GM12874 (cell line): ENCODE data around the gene SLC34A1.

Source experiments
- CTCF ChIP-seq: IDR thresholded peaks from 2 replicates; pipeline ENCODE4 v1.5.1; 2011; ENCODE audit warnings: low read depth, mild to moderate bottlenecking, control low read depth, low read length, moderate library complexity; ENCODE audit not compliant: insufficient read depth

Gene SLC34A1

GRCh38 chr5:177339107-177339638 is 45.1 kb upstream of the SLC34A1 start:
- no peak for TF ChIP-seq CTCF

- TF ChIP-seq CTCF: no peak
These were observed 40.5 kb upstream of the SLC34A1 start for GRCh38 chr5:177343777-177344176.

- no peak for TF ChIP-seq CTCF
These were observed 39.3 kb upstream of the SLC34A1 start for GRCh38 chr5:177344891-177345290.

- no peak for TF ChIP-seq CTCF
These were observed 37.4 kb upstream of the SLC34A1 start for GRCh38 chr5:177346820-177347219.

- TF ChIP-seq CTCF: no peak
These were observed 36.5 kb upstream of the SLC34A1 start for GRCh38 chr5:177347699-177348098.

GRCh38 chr5:177349362-177349647 is 34.9 kb upstream of the SLC34A1 start:
- TF ChIP-seq CTCF: no peak

GRCh38 chr5:177349762-177350161 is 34.5 kb upstream of the SLC34A1 start:
- no peak for TF ChIP-seq CTCF

- TF ChIP-seq CTCF: no peak
These were observed 33.4 kb upstream of the SLC34A1 start for GRCh38 chr5:177350776-177351391.
